ENCODE results near the gene TMEM238L.

DNA sequence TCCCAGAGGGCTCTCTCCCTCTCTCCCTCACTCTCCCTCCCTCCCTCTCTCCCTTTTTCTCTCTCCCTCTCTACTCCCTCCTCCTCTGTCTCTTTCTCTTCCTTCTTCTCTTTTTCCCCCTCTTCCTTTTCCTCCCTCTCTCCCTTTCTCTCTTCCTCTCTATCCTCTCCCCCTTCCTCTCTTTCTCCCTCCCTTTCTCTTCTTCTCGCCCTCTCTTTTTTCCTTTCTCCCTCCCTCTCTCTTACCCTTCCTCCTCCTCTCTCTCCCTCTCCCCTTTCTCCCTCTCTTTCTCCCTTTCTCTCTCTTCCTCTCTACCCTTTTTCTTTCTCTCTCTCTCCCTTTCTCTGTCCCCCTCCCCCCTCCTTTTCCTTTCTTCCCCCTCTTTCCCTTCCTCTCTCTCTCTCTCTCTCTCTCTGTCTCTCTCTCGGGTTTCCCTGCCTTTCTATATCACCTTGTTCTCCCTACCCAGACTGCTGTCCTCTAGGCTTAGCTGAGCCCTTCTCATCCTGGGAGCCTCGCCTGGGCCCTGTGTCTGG is 48.2 kb downstream of the TMEM238L start:
- TF ChIP-seq, protein P1, sequence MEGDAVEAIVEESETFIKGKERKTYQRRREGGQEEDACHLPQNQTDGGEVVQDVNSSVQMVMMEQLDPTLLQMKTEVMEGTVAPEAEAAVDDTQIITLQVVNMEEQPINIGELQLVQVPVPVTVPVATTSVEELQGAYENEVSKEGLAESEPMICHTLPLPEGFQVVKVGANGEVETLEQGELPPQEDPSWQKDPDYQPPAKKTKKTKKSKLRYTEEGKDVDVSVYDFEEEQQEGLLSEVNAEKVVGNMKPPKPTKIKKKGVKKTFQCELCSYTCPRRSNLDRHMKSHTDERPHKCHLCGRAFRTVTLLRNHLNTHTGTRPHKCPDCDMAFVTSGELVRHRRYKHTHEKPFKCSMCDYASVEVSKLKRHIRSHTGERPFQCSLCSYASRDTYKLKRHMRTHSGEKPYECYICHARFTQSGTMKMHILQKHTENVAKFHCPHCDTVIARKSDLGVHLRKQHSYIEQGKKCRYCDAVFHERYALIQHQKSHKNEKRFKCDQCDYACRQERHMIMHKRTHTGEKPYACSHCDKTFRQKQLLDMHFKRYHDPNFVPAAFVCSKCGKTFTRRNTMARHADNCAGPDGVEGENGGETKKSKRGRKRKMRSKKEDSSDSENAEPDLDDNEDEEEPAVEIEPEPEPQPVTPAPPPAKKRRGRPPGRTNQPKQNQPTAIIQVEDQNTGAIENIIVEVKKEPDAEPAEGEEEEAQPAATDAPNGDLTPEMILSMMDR (IDR thresholded peaks at IDR 0.05 in 8 of 11, conservative IDR thresholded peaks at IDR 0.05 in 3 of 11) = no peak
- TF ChIP-seq POLR2AphosphoS5 (IDR thresholded peaks at IDR 0.05) = no peak
